Erythroblast (primary cell): Measurements from ENCODE around the gene RGS17.

Experiments used
- GATA1 ChIP-seq: IDR thresholded peaks from 2 replicates; pipeline ENCODE4 v1.6.1; 2011; ENCODE audit warnings: low read depth, mild to moderate bottlenecking, control low read depth, low read length, moderate library complexity
- POLR2A ChIP-seq: IDR thresholded peaks from 2 replicates; pipeline ENCODE4 v1.6.1; 2011; ENCODE audit warnings: mild to moderate bottlenecking, low read length

- TF ChIP-seq GATA1: no peak
- no peak for TF ChIP-seq POLR2A
Observed at GRCh38 chr6:153056308-153056707, 74.8 kb downstream of the RGS17 start.
